ENCODE results near the gene NOTCH2. TPM values are rescaled to one million over a fixed set of nuclear protein-coding genes. Genes with fewer than 3 reads are reported as not detected.

NOTCH2 gene
- total and polyA plus RNA-seq, 9 of the 15 experiments (the other 6 are each of a cell fraction or from before 2014, with no cell fraction given), result 0.04 to 1.2 (median 0.28) TPM; not detected in 1

DNA sequence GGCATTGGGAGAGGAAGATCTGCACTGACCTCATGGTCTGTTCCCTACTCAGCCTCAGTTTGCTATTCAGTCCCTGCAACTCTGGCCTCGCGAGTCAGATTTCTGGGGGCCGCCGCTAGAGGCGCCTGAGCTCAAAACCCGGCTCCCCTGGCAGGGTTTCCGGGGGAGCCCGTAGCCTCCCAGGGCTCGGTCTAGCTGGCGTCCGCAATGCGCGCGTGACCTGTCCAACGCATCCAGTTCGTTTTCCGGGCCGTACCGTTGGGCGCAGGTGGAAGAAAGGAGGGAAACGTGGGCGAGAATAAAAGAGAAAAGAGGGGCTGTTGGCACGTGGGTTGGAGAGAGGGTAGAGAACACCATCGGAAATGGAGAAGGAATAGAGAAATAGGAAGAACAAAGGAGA lies 173.2 kb downstream of the NOTCH2 start, which contains the start of gene ADAM30:
TSS of gene ADAM30 (minus strand) at position 213 of the 400 bp plus-strand sequence. CDS start at position 34, 179 bp downstream.
- POLR2A ChIA-PET, result no interaction called here
- no peak for FAIRE-seq
- Histone ChIP-seq H3K9me3 (replicated peaks; ENCODE audit: control insufficient read depth, insufficient read depth, low read depth, low read length) (no peaks in the 10 kb centered on the region), H3K4me2 (ENCODE audit: insufficient read depth, low read length) (no peak within 1 kb of the TSS), H3K4me3 (no peak within 1 kb of the TSS), H3K9ac (ENCODE audit: insufficient read depth in 1 of 2, low read depth in 2 of 2, low read length in 2 of 2) (no peak within 1 kb of the TSS), H3K36me3 (ENCODE audit: control insufficient read depth, insufficient read depth, low read length) (no peaks in the 10 kb centered on the region), H4K20me1 (replicated peaks; ENCODE audit: control insufficient read depth, insufficient read depth, low read length) (no peaks in the 10 kb centered on the region), H3K4me1 (replicated peaks in 1 of 2; ENCODE audit: control insufficient read depth in 2 of 2, insufficient read depth in 2 of 2, low read length in 2 of 2) (peaks cover 0 to 3% of the 10 kb centered on the region in 2 experiments; a peak in 1 of 5 replicates), H3K9me1 (ENCODE audit: control insufficient read depth, insufficient read depth, low read length) (no peaks in the 10 kb centered on the region), H3K79me2 (ENCODE audit: control insufficient read depth, insufficient read depth, low read length) (no peaks in the 10 kb centered on the region), H3K27ac (ENCODE audit: extremely low read depth, low read depth, low read length) (no peak within 1 kb of the TSS), H2AFZ (ENCODE audit: low read depth, low read length) (no peak within 1 kb of the TSS), H3K27me3 (ENCODE audit: control insufficient read depth in 2 of 2, insufficient read depth in 2 of 2, low read length in 2 of 2) (peaks cover 30 to 35% of the 10 kb centered on the region in 2 experiments)
- peak; percentile 71 for ATAC-seq
- intact Hi-C loops (cut with micrococcal nuclease) (no loop called here), in situ Hi-C loops (cut with MboI) (no loop called here)
- WGBS (ENCODE audit: insufficient coverage, low coverage, missing lambda C conversion rate), result 33% methylated on average over 12 of the region's 24 CpGs
- no TSS peak for BruUV-seq (replicated peaks)
- TF ChIP-seq SRF (CRISPR knock-in tag; IDR thresholded peaks at IDR 0.05), result no peak
- TF ChIP-seq, protein P1, sequence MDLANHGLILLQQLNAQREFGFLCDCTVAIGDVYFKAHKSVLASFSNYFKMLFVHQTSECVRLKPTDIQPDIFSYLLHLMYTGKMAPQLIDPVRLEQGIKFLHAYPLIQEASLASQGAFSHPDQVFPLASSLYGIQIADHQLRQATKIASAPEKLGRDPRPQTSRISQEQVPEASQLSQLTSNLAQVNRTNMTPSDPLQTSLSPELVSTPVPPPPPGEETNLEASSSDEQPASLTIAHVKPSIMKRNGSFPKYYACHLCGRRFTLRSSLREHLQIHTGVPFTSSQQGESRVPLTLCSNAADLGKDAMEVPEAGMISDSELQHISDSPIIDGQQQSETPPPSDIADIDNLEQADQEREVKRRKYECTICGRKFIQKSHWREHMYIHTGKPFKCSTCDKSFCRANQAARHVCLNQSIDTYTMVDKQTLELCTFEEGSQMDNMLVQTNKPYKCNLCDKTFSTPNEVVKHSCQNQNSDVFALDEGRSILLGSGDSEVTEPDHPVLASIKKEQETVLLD (IDR thresholded peaks at IDR 0.05), result no peak
- TF ChIP-seq, protein P2, sequence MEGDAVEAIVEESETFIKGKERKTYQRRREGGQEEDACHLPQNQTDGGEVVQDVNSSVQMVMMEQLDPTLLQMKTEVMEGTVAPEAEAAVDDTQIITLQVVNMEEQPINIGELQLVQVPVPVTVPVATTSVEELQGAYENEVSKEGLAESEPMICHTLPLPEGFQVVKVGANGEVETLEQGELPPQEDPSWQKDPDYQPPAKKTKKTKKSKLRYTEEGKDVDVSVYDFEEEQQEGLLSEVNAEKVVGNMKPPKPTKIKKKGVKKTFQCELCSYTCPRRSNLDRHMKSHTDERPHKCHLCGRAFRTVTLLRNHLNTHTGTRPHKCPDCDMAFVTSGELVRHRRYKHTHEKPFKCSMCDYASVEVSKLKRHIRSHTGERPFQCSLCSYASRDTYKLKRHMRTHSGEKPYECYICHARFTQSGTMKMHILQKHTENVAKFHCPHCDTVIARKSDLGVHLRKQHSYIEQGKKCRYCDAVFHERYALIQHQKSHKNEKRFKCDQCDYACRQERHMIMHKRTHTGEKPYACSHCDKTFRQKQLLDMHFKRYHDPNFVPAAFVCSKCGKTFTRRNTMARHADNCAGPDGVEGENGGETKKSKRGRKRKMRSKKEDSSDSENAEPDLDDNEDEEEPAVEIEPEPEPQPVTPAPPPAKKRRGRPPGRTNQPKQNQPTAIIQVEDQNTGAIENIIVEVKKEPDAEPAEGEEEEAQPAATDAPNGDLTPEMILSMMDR (IDR thresholded peaks at IDR 0.05 in 2 of 3, conservative IDR thresholded peaks at IDR 0.05 in 1 of 3; ENCODE audit: insufficient read depth in 2 of 3, low read depth in 1 of 3, low read length in 3 of 3), result peak in 2 of 3 experiments; percentile 32 to 41; a peak in 5 of 6 replicates
- TF ChIP-seq RFX1 (IDR thresholded peaks at IDR 0.05), result no peak
- TF ChIP-seq NRF1 (conservative IDR thresholded peaks at IDR 0.05 in 1 of 2, IDR thresholded peaks at IDR 0.05 in 1 of 2), result no peak
- TF ChIP-seq, protein P3, sequence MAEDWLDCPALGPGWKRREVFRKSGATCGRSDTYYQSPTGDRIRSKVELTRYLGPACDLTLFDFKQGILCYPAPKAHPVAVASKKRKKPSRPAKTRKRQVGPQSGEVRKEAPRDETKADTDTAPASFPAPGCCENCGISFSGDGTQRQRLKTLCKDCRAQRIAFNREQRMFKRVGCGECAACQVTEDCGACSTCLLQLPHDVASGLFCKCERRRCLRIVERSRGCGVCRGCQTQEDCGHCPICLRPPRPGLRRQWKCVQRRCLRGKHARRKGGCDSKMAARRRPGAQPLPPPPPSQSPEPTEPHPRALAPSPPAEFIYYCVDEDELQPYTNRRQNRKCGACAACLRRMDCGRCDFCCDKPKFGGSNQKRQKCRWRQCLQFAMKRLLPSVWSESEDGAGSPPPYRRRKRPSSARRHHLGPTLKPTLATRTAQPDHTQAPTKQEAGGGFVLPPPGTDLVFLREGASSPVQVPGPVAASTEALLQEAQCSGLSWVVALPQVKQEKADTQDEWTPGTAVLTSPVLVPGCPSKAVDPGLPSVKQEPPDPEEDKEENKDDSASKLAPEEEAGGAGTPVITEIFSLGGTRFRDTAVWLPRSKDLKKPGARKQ (CRISPR knock-in tag; IDR thresholded peaks at IDR 0.05), result peak; percentile 74; the same call in 1 of the 2 replicates
- TF ChIP-seq NUFIP1 (IDR thresholded peaks at IDR 0.05; ENCODE audit: partially characterized antibody), result no peak
- TF ChIP-seq, protein P4, sequence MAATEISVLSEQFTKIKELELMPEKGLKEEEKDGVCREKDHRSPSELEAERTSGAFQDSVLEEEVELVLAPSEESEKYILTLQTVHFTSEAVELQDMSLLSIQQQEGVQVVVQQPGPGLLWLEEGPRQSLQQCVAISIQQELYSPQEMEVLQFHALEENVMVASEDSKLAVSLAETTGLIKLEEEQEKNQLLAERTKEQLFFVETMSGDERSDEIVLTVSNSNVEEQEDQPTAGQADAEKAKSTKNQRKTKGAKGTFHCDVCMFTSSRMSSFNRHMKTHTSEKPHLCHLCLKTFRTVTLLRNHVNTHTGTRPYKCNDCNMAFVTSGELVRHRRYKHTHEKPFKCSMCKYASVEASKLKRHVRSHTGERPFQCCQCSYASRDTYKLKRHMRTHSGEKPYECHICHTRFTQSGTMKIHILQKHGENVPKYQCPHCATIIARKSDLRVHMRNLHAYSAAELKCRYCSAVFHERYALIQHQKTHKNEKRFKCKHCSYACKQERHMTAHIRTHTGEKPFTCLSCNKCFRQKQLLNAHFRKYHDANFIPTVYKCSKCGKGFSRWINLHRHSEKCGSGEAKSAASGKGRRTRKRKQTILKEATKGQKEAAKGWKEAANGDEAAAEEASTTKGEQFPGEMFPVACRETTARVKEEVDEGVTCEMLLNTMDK (IDR thresholded peaks at IDR 0.05; ENCODE audit: borderline replicate concordance, insufficient read depth, low read depth, low read length, poor library complexity, severe bottlenecking), result peak; percentile 47
- DNase-seq (ENCODE audit: extremely low read depth in 1 of 4, low spot score in 3 of 4), result peak in 2 of 4 experiments; percentile 20 to 25
- CTCF ChIA-PET (ENCODE audit: low intra/inter-chr PET ratio), result no interaction called here

Measured in K562 (cell line).